Stimulated activated CD8-positive, alpha-beta memory T cell treated with anti-CD3 and anti-CD28 coated beads, Interleukin-12 subunit alpha, Interleukin-12 subunit beta, amount 100 ng/mL, for 1 hour (primary cell): ENCODE measurements around the gene NAA10.

Experiments
- DNase-seq: peaks from one replicate; pipeline ENCODE4 v3.0.0-alpha.2; 2020; ENCODE audit warnings: low read depth

The NAA10 gene

DNA sequence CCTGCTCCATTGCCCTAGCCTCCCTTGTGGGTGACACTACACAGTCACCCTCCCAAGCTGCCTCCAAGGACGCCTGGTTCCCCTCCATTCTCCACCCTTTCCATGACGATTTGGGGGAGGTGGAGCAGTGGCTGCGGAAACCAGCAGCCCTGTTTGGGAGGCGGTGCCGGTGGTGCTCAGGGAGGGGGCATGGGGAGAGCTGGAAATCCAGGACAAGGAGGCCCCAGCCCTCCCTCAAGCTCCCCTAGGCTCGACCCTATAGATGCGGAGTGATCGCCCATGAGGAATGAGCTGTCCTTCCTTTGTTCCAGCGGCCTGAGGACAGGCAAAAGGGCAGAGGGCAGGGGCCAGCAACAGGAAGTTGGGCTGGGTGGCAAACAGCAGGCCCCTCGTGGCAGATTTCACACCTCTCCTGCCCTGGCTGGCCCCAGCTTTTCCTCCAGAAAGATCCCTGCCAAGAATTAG lies 13.2 kb upstream of the NAA10 start:
- no peak for DNase-seq

DNA sequence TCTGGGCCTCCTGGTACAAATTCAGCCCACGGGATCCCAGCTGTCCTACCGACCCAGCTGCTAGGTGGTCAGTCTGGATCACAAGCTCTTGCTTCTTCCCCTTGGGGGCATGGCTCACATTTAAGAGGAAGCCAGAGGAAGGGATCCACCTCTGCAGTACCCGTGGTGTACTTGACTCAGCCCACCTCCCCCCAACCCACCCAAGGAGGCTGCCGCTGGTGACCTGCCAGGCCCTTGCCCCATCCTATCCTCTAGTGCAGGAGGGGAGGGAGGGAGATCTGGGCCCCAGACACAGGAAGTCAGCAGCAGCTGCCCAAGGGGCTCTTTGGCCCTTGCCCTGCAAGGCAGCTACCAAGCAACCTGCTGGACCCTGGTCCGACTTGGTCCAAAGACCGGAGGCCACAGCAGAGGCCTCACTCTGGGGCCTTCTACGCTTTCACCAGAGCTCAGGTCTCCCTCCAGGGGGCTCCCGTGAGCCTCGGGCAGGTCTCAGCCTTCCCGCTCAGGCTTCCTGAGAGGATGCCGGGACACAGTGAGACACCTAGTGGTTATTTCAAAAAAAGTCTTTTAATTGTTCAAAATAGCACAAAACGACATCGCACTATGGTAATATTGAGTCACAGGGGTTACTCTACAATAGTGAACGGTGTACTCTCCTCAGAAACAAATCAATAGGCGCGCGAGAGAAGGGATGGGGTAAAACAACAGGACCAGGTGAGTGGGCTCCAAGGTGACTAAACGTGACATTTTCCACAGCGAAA lies 12.4 kb upstream of the NAA10 start:
- DNase-seq, result peak; percentile 57

DNA sequence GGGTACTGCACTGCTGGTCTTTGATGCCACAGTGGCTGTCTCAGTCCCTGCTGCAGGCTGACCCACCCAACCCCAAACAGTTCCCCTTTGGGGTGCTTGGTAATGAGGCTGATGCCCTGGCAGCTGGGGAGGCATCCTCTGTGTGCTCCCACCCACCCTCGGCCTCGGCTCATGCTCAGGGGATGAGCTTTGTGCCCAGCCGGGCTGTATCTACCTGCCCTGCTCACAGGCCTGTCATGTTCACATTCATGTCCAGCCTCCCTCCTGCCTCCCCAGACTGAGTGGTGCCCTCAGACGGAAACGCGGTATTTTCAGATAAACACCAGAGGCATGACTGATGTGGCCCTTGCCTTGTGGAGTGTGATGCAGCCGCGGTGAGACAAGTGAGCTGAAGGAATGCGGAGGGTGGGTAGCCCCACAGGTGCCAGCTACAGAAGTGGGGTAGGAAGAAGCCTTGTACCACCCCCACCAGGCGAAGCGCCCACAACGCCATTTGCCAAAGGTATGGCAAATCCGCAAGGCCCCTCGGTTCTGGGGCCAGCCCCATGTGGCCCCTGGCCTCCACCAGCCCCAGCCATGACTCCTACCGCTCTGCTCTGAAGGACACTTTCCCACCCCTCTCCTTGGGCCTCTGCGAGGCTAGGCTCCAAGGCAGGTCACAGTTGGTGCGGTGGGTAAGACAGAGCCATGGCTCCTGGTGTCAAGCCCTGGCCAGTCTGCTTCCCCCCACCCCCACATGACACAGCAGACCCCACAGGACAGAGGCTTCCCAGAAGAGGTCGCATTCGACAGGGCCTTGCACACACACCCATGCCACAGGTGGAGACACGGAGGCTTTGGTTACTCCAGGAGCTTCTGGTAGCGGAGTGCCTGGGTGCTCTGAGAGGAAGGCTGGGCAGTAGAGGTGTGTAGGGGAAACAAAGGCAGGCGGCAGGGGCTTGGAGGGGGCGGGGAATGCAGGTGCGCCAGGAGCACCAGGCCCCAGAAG lies 11.4 kb upstream of the NAA10 start:
- no peak for DNase-seq

DNA sequence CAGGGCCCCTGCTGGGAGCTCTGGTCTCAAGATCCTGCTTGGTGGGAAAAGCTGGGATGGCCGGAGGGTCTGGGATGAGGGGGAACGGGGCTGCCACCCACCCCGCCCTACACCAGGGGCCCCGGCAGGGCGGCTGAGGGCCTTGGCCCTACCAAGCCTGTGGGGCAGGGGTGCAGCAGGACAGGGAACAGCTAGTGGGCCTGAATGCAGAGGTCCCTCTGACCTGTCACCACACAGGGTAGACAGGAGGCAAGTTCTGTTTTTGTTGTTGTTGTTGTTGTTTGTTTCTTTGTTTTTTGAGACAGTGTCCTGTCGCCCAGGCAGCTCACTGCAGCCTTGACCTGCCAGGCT lies 9.9 kb upstream of the NAA10 start:
- no peak for DNase-seq

DNA sequence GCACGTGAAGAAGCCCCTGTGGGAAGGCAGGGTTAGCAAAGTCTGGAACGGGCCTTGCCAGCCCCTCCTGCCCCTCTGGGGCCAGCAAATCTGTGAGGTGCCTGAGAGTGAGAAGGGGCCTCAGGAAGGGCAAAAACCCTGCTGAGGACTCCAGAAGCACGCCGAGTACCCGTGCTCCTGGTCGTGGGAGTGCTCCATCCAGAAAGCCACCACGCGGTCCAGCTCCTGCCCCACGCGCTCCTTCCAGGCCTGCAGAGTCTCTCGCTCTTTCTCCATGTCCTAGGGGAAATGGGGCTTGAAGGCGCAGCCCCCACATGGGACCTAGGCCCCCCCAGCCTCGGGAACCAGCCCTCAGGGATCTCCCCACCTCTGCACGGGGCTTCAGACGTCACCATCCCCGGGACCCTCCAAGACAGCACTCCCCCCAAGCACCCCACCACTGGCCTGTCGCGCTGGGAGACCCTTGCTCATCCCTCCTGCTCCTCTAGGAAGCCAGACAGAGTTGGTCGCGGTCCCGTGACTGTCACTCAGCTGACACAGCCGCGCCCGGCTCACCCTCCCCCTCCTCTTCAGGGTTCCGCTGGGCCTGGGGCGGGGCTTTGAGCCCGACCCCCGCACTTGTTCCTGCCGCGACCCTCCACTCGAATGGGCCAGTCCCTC lies 9.4 kb upstream of the NAA10 start, which contains the start of gene RENBP:
RENBP (minus strand) TSS at position 504 of the 660 bp plus-strand sequence; CDS start at position 471, 33 bp downstream.
- DNase-seq, result no peak

DNA sequence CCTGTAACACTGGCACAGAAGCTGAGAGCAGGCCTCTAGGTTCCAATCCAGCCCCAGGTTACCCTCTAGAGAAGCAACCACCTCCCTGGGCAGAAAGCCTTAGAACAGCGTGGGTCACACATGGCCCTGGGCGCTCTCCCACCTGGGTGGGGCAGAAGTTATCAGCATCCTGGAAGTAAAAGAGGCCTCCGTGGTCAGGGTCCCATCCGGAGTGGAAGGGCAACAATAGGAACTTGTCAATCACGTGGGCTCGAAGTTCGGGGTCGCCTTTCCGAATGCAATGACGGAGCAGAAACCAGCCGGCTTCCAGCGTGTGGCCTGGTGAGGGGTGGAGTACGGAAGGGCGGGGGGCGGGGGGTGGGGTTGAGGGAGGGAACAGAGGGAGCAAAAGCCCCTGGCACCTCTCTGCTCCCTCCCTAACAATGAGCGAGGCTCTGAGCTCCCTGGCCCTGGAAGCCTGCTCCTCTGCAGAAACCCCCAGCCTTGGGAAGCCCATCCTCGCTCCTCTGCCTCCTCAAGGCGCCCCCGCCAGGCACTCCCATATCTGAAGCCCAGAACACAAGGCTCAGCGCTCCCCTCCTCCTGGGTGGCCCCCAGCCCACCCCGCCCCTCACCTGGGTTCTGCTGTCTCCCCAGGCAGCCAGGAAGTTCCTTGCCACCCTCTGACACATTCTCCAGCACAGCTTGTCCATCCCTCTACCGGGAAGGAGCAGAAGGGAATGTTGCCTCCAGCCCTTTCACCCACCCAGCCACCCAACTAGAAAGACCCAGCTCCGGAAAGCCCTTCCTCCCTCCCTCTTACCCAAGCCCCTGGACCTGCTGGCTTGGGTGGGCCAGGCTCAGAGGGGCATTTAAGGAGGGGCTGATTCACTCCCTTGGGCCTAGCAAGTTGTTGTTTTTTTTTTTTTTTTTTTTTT lies 6.8 kb upstream of the NAA10 start:
- DNase-seq, result no peak

DNA sequence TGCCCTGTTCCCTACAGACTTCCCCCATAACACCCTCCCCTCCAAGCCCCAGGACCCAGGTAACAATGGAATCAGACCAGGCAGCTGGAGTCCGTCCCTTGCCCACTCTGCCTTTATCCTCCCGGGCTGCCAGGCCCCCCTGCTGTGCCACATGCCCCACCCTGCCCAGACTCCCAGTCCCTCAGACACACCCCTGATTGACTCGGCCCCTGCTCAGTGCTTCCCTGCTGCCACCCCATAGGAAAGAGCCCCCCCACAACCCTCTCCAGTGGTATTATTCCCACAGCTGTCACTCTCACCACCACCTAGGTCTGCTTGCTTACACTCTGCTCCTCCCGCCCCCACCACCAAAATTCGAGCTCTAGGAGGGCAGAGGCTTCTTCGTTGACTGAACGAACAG lies 4.7 kb upstream of the NAA10 start:
- no peak for DNase-seq

DNA sequence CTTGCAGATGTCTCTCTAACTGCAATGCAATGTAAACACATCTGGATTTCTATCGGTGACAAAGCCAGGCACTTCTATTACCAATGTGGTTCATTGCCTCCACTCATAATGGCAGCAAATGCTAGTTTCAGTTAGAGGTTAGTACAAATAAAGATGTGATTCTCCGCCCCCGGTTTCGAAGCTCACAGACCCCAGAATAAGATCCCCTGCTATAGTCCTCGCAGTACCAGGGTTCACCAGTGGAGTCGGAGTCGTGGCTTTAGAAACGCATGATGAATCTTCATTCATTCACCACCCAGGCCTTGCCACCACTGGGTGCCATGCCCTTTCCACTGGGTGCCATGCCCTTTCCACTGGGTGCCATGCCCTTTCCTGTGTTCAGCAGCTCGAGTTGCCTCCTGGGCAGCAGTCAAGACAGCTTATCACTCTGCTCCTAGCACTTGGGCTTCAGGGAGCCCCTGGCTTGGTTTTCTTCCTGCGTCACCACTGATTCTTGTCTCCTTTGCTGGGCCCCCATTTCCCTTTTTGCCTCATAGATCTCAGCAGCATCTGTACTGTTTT lies 3.5 kb upstream of the NAA10 start:
- no peak for DNase-seq

DNA sequence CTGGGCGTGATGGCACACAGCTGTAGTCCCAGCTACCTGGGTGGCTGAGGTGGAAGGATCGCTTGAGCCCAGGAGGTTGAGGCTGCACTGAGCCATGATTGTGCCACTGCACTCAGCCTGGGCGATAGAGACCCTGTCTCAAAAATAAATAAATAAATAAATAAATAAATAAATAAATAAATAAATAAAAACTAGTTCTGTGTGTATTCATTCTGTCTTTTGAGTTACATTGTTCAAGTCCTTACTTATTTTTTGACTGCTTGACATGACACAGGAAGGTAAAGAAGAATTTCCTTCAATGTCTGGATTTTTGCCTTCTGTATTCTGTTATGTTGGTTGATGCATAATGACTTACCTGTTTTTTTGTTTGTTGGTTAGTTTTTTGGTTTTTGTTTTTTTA lies 2.2 kb upstream of the NAA10 start:
- no peak for DNase-seq

DNA sequence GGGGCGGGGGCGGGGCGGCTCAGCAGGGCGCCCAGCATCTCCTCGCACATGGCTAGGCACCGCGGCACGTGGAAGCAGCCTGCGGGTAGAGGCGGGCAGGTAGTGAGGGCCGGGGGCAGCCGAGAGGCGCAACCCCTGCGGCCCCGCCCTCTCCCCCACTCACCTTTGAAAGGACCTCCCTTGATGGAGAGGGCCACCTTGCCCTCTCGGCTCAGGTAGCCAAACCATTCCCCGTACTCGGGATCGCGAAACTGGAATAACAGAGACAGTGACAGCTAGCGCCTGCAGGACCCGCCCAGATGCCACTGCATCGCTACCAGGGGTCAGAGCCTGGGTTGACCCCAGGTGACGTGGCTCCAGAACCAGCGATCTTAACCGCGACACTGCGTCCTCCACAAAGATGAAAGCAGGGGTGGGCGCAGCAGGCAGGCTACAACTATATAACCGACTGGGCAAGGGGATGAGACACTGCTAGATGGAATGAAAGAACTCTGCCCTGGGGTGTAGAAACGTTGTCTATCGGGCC lies 552 bp upstream of the NAA10 start:
- DNase-seq, result no peak

DNA sequence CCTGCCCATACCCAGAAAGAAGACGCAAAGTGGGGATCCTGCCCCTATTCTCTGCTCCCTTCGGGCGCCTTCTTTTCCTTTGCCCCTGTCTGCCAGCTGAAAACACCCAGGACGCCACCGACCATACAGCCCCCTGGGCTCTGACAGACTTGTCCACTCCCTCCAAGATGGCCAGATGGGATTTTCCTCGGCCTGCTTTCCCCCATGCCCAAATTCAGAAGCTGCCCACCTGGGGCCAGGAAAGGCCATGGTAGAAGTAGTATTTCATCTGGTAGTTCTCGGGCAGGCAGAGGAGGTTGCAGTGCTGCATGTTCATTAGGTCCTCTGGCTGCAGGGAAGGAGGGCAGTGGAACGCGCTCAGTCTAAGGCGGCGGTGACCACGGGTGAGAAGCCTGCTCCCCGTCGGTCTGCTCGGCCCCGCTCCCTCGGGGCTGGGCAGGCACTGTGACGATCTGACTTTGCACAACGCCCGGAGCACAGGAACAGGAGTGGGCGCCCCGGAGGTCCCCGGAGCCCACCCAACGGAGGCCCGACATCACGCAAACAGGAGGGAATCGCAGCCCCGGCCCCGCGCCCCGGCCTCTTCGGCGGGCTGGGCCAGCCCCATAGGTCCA lies 582 bp downstream of the NAA10 start:
- no peak for DNase-seq

DNA sequence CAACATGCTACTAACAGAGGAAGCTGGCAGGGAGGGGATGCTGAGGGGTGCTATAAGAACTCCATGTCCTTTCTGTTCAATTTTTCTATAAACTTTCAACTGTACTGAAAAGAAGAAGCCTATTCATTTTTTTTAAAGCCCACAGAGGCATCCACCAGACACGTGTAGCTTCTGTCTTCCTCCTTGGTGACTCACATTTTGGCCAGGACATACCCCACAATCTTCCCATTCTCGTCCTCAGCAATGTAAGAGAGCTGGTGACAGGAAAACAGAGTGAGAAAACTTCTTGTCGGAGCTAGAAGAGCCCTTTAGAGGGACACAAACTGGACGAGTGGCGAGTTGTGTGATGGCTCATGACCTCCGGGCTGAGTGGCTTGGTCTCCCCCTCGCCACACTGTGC lies 1.1 kb downstream of the NAA10 start:
- no peak for DNase-seq

DNA sequence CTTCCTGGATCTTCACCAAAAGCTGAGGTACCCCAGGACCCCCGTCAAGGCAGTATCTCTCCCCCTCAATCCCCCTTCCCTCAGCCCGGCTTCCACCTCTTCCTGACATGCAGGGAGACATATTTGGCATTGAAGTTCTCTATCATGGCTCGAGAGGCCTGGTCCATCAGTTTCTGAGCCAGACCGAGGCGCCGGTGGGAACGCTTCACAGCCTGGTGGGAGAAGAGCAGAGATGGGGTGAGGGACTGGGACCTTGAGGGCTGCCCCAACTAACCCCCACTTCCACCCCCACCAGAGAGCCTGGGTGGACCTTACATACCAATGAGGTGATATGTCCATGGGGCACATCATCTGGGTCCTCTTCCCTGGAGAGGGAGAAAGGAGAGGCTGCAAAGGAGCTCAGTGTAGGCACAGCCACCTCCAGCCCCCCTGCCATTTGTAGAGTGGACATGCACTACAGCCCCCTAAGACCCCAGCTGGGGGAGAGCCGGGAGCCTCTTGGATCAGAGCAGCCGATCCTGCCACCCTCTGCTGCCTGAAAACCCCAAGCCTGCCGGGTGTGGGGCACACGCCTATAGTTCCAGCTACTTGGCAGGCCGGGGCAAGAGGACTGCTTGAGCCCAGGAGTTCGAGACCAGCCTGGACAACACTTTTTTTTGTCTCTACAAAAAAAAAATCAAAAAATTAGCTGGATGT lies 2.5 kb downstream of the NAA10 start:
- no peak for DNase-seq

DNA sequence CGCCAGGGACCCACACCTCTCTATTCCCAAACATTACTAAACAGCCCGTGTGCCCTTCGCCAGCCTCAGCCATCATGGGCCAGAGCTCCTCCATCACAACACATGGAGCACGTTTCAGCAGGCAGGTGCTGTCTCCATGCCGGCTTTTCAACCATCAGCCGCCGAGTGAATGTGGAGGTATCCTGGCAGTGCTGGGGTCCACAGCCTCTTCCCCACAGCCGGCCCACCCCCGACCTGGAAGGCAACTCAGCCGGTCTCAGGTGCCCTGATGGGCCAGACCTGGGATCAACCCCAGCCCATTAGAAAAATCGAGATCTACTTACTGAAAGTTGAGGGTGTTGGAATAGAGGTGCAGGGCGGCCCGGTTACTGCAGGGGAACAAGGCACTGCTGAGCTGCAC lies 3.1 kb downstream of the NAA10 start:
- DNase-seq, result no peak

DNA sequence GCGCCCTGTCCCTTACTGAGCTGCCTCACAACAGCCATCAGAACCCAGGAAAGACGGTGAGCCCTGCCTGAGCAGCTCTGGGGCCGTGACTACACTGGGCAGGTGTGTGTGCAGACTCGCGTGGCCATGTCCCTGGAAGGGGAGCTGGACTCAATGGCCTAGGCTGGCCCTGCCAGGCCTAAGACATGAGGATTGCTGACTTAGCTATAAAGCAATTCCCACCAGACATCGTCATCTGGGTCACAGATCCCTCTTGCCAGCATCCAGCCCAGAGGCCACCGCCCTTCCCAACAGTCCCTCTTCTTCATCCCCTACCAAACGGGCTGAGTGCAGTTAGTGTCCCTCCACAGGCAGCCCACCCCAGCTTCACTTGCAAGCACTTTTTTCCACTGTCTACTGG lies 3.7 kb downstream of the NAA10 start:
- DNase-seq, result no peak

DNA sequence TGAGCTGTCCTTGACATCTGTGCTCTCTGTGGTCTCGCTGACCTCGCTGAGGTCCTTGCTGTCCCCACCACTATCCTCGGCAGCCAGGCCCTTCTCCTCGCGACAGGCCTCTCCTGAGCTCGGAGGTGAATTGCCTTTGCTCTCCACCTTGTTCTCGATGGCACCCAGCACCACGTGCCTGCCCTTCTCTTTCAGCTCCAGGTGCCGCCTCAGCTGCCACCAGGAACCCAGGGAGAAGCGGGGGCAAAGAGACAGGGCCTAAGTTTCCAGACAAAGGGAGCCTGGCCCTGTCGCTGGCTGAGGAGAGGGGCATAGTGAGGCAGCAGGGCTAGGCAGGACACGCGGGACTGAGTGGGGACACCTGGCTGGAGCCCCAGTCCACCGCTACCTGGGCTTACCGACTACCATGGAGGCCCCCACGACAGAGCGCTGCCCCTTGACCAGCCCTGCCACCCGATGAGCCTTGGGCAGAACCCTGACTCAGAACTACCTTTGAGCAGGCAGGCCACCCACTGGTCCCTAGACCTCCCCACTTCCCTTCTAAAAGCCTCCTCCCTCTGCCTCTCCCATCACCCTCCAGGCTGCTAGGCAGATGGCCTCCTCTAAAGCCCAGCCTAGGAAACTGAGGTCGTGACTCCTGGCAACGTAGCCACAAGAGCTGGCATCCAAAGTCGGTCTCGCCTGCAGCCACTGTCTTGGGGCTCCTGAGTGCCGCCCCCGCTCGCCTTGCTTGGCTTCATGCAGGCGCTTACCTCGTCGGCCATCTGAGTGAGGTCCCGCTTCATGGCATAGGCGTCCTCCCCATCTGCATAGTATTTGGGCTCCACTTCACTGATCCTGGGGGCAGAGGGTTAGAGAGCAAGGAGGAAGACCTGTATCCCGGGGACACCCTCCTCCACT lies 4.6 kb downstream of the NAA10 start:
- no peak for DNase-seq

DNA sequence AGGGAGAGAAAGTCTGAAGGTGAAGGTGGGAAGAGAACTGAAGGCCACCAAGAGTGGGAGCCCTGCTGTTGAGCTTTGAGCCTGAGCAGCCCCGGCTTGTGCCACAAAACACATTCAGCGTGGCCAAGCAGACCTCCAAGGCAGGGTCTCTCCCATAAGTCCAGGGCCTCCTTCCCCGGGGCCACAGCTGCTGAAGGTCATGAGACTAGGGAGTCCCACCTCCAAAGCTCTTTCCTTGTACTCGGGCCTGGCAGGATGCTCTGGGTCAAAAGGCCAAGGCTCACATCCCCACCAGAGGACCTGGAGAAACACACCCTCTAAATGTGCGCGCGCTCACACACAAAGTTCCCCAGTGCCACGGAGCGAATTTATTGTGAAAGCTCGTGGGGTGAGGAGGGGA lies 5.3 kb downstream of the NAA10 start:
- no peak for DNase-seq

DNA sequence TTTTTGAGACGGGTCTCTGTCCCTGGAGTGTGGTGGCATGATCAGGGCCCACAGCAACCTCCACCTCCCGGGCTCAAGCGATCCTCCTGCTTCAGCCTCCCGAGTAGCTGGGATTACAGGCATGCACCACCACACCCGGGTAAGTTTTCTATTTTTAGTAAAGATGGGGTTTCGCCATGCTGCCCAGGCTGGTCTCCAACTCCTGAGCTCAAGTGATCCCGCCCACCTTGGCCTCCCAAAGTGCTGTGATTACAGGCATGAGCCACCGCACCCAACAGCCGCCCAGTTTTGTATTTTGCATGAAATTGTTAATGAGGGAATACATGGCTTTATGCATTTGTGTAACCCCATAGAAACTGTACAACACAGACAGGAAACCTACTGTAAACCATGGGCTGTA lies 6.0 kb downstream of the NAA10 start:
- no peak for DNase-seq
